ENCODE data around the gene TMEM53. TPM values are rescaled to one million over a fixed set of nuclear protein-coding genes. Genes with fewer than 3 reads are reported as not detected.

Gene TMEM53
- total RNA-seq, 4 donors from 2014 or later = 3.9 to 10.4 (median 8.0) TPM

- Histone ChIP-seq H3K36me3 (no peaks in the 10 kb centered on the region), H3K9me3 (no peaks in the 10 kb centered on the region), H3K27ac (no peak overlapping the region), H3K27me3 (no peaks in the 10 kb centered on the region), H3K4me1 (peaks cover 0 to 13% of the 10 kb centered on the region in 2 donors), H3K4me3 (replicated peaks in 1 of 3) (no peak overlapping the region)
- 96 to 98% methylated on average over 4 of the region's 4 CpGs for WGBS, 2 donors
- TF ChIP-seq, protein P1, sequence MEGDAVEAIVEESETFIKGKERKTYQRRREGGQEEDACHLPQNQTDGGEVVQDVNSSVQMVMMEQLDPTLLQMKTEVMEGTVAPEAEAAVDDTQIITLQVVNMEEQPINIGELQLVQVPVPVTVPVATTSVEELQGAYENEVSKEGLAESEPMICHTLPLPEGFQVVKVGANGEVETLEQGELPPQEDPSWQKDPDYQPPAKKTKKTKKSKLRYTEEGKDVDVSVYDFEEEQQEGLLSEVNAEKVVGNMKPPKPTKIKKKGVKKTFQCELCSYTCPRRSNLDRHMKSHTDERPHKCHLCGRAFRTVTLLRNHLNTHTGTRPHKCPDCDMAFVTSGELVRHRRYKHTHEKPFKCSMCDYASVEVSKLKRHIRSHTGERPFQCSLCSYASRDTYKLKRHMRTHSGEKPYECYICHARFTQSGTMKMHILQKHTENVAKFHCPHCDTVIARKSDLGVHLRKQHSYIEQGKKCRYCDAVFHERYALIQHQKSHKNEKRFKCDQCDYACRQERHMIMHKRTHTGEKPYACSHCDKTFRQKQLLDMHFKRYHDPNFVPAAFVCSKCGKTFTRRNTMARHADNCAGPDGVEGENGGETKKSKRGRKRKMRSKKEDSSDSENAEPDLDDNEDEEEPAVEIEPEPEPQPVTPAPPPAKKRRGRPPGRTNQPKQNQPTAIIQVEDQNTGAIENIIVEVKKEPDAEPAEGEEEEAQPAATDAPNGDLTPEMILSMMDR (IDR thresholded peaks at IDR 0.05) = no peak
- TF ChIP-seq POLR2A (IDR thresholded peaks at IDR 0.05) = no peak
- intact Hi-C loops (cut with DNase I) = no loop called here
- no peak for DNase-seq
Observed at GRCh38 chr1:44659566-44659965, 14.7 kb downstream of the TMEM53 start.

GRCh38 chr1:44655609-44656008 is 18.7 kb downstream of the TMEM53 start:
- intact Hi-C loops (cut with DNase I) = no loop called here
- Histone ChIP-seq H3K4me1 (peaks cover 0 to 7% of the 10 kb centered on the region in 2 donors), H3K27ac (no peak overlapping the region), H3K9me3 (no peaks in the 10 kb centered on the region), H3K27me3 (no peaks in the 10 kb centered on the region), H3K36me3 (peaks cover 5 to 7% of the 10 kb centered on the region in 2 donors), H3K4me3 (replicated peaks in 1 of 3) (no peak overlapping the region)
- 61 to 79% methylated on average over 4 to 5 of the region's 5 CpGs for WGBS, 2 donors
- no peak for DNase-seq
- TF ChIP-seq POLR2A (IDR thresholded peaks at IDR 0.05) = no peak
- TF ChIP-seq, protein P1 (IDR thresholded peaks at IDR 0.05) = peak in 5 of 6 experiments; percentile 14 to 64 (median 31)

DNA sequence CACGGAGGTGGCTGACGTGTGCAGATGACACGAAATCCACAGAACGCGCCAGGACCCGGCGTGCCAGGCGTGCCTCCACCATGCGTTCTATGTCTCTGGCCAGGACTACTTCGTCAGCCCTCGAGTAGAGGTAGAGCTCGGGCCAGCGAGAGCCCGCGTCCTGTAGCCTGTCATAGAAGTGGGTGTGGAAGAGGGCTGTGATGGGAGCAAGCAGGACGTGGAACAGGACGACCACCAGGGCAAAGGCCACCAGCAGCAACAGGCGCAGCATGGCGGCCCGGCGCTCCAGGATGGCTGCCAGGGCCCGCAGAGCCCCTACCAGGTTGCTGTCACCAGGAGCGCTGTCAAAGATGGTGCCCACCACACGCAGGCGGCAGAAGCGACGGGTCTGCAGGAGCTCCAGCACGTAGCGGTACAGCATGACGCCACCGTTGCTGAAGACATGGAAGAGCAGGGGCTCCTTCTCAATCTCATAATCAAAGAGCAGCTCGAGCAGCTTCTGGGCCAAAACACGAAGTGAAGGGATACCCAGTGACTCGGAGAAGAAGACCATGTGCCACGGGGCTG is 19.6 kb downstream of the TMEM53 start:
- H3K36me3 ChIP-seq = peaks cover 14 to 16% of the 10 kb centered on the region in 2 donors
- H3K4me1 ChIP-seq = no peaks in the 10 kb centered on the region
- H3K27ac ChIP-seq = no peak overlapping the region
- TF ChIP-seq, protein P1 (IDR thresholded peaks at IDR 0.05) = no peak
- no peak for TF ChIP-seq POLR2A (IDR thresholded peaks at IDR 0.05)
- intact Hi-C loops (cut with DNase I) = no loop called here
- no peaks in the 10 kb centered on the region for H3K9me3 ChIP-seq
- no peak overlapping the region for H3K4me3 ChIP-seq (replicated peaks in 1 of 3)
- WGBS, 2 donors = 93 to 96% methylated on average over 35 of the region's 35 CpGs
- H3K27me3 ChIP-seq = no peaks in the 10 kb centered on the region
- DNase-seq = no peak

- no peak overlapping the region for H3K27ac ChIP-seq
- WGBS, 2 donors = 58 to 77% methylated on average over 9 to 11 of the region's 11 CpGs
- intact Hi-C loops (cut with DNase I) = no loop called here
- H3K36me3 ChIP-seq = peaks cover 24 to 27% of the 10 kb centered on the region in 2 donors
- no peak for TF ChIP-seq POLR2A (IDR thresholded peaks at IDR 0.05)
- TF ChIP-seq, protein P1 (IDR thresholded peaks at IDR 0.05) = peak in 1 of 6 experiments; percentile 12
- no peak overlapping the region for H3K4me3 ChIP-seq (replicated peaks in 1 of 3)
- no peak for DNase-seq
- no peaks in the 10 kb centered on the region for H3K9me3 ChIP-seq
- H3K27me3 ChIP-seq = no peaks in the 10 kb centered on the region
- H3K4me1 ChIP-seq = no peaks in the 10 kb centered on the region
Observed at GRCh38 chr1:44653107-44653964, 20.9 kb downstream of the TMEM53 start.

Data from thyroid gland (tissue), 4 donors.